GM19452 (cell line): ENCODE data around the gene CTNNA3.
"Not testable (repeated sequence)": the region's sequence is repeated elsewhere in the genome, so short reads cannot be mapped to it uniquely, and the experiment has no call there.

Experiments
- ATAC-seq: cut with Tn5 transposase; IDR thresholded peaks from one replicate; pipeline ENCODE4 v1.9.1; 2021; ENCODE audit not compliant: unreplicated experiment

The CTNNA3 gene

DNA sequence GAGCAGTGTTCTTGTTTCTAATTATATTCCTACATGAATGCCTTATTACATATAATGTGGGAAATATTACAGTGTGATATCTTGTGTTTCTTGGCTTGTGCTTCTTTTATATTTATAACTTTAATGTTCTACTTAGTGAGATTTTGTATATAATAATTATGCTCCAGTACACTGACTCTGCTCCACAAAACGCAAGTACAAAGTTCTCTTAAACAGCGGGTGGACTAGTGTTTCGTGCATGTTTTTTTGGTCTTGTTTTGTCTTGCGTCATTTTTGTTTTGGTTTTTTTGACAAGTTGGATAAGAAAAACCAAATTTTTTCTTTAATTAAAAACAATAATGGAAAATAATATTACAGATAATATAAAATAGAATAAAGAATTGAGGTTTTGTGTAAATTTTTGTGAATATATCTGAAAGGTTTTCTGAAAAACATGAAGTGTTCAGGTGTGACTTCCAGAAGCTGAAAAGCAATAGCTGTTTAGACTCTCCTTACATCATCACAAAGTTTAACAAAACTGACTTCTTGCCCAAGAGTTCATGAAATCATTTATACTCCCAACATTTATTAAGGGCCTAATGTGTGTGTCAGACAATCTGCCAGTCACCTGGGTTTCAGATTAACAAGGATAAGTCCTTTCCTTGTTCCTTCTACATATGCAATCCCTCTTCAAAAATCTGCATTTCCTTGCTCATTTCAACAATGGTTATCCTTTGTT lies 438.4 kb downstream of the CTNNA3 start:
- no peak for ATAC-seq

DNA sequence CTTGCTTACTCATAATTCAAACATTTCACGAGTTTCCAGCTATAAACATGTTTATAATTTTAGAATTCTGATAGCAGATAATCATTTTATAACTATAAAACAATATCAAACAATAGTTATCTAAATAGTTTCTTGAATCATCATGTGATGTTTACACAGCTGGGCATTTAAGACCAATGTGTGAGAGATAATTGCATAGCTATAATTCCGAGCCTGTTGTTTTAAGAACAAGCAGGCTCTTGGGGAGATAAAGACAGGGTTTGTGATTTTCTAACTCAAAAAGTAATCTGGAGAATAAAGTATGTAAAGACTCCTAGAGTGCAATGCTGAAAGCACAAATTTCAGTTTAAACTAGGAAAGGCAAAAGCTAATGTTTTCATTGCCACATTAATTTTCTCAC lies 439.0 kb downstream of the CTNNA3 start:
- ATAC-seq: no peak

DNA sequence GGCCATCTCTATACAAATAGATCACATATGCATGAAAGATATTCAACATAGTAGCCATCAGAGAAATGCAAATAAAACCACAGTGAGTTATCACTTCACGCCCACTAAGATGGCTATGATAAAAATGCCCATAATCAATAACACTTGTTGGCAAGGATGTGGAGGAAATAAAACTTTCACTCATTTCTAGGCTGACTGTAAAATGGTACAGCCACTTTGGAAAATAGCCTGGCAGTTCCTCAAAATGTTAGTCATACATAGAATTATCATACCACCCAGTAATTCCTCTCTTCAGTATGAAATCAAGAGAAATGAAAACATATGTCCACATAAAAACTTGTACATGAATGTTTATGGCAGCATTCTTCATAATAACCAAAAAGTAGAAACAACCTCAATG lies 445.3 kb downstream of the CTNNA3 start:
- no peak for ATAC-seq

DNA sequence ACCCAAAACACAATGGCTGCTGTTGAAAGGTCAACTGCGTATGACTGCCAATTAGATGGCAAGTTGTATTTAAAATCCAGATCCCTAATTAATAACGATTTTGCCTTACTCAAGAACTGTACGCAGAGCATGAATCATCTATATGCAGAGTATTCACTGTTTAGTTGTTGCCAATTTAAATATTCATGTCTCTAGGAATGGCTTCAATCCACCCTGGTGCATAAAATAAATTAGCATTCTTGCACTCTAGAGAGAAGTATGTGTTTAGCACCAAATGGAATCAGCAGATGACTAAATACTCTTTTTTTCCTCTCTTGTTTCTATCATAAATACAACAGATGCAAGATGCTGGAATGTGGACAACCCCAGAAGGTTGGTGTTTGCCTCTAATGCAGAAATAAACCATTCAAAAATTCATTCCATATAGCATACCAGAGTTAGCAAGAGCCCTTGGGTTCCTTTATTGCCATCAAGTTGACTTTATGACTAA lies 449.9 kb downstream of the CTNNA3 start:
- no peak for ATAC-seq

DNA sequence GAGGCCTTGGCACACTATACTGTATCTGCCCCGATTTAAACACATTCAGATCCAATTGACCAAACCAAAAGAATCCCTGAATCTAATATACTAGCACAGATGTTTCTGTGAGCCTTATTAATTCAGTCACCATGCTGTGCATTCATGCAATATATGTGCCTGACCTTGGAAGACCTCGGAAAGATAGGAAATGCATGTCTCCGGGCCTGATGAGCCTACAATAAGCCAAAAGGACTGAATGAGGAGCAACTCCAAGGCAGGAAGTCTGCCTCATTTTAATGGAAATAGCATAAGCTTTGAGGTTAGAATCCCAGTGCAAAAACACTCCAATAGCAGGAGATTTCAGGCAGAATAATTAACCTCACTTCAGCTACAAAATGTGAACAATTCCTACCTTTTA lies 453.5 kb downstream of the CTNNA3 start:
- ATAC-seq: no peak

DNA sequence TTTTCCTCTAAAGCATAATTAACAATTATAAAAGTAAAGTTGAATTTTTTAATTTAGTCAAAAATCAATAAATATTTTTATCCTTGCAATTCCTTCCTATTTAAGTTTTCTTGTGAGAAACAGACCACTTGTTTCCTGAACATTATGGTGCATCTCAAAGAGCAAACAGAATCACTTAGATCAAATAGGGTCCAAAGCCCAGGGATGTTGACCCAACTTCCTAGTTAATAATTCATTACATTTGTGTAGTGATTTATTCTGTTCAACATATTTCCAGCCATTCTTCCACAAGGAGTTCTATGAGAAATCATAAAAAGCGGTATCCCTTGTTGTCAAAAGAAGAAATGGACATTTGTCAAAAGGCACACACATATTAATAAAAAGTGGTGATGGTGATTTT lies 454.5 kb downstream of the CTNNA3 start:
- ATAC-seq: no peak

DNA sequence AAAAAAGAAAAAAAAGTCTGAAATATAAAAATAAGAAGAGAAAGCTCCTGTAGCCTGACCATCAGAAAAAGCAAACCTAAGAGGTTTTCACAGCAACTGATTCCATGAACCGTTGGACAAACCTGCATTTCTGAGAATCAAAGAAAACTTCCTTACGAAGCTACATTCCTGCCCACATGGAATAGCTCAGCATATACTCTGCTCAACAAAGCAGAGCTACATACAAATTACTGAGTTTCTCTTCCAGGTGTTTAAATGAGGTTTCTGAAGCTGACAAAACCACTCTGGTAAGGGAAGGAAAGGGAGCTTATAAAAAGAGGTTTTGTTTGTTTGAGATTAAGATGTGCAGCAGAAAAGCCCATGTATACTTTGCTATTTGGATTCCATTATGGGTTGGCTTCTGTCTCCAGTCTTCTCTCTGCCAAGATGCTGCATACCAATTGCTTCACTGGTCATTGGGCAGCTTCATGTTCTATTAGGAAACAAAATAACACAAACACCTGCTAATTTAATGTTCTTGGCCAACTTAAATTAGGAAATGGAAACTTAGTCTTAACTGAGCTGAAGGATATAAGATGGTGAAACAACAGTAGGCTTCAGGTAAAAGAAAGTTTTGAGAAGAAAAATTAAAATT lies 456.0 kb downstream of the CTNNA3 start:
- no peak for ATAC-seq

DNA sequence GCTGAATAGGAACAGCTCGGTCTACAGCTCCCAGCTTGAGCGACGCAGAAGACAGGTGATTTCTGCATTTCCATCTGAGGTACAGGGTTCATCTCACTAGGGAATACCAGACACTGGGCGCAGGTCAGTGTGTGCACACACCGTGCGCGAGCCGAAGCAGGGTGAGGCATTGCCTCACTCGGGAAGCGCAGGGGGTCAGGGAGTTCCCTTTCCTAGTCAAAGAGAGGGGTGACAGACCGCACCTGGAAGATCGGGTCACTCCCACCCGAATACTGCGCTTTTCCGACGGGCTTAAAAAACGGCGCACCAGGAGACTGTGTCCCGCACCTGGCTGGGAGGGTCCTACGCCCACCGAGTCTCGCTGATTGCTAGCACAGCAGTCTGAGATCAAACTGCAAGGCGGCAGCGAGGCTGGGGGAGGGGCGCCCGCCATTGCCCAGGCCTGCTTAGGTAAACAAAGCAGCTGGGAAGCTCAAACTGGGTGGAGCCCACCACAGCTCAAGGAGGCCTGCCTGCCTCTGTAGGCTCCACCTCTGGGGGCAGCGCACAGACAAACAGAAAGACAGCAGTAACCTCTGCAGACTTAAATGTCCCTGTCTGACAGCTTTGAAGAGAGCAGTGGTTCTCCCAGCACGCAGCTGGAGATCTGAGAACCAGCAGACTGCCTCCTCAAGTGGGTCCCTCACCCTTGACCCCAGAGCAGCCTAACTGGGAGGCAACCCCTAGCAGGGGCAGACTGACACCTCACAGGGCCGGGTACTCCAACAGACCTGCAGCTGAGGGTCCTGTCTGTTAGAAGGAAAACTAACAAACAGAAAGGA lies 465.1 kb downstream of the CTNNA3 start:
- not testable (repeated sequence) for ATAC-seq

DNA sequence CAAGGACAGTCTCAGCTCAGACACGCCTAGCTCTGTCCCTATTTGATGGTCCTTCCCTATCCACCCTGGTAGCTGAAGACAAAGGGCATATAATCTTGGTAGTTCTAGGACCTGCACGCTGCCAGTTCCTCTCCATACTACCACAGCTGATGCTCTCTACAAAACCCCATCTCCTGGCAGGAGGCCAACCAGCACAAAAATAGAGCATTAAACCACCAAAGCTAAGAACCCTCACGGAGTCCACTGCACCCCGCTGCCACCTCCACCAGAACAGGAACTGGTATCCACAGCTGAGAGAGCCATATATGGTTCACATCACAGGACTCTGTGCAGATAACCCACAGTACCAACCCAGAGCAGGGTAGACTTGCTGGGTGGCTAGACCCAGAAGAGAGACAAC lies 470.8 kb downstream of the CTNNA3 start:
- ATAC-seq: no peak

DNA sequence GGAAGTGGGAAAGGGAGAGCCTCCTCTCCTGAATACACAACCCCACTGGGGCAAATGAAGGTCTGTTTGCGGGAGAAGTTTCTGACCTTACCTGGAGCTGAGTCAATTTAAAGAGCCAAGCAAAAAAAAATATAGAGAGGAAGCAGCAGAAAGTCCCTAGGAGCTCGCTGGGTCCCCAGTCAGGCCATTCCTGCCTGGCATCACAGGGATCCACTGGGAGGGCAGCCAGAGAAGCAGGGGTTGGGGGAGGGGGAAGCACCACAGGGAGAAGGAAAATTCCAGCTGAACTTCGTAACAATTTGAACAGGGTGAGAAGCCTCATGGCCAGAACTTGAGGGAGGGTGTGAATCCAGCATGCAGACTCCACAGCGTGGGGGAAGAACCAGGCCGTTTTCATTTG lies 471.4 kb downstream of the CTNNA3 start:
- ATAC-seq: no peak

DNA sequence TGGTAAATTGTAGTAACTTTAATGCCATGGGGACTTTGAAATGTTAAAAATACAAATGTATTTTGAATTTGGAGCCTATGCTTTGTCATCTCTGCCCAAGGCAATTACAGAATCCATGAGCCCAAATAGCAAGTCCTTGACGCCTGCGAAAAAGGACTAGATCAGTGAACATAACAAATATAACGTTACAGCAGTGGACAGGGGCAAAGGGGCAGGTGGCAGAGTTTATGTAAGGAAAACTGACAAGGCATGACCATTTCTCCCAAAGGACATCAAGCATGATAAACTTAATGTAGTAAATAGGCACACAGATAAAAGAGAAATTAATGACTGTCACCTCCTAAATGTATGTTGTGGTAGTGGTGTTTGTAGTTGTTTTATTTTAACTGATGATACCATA lies 473.1 kb downstream of the CTNNA3 start:
- ATAC-seq: no peak

DNA sequence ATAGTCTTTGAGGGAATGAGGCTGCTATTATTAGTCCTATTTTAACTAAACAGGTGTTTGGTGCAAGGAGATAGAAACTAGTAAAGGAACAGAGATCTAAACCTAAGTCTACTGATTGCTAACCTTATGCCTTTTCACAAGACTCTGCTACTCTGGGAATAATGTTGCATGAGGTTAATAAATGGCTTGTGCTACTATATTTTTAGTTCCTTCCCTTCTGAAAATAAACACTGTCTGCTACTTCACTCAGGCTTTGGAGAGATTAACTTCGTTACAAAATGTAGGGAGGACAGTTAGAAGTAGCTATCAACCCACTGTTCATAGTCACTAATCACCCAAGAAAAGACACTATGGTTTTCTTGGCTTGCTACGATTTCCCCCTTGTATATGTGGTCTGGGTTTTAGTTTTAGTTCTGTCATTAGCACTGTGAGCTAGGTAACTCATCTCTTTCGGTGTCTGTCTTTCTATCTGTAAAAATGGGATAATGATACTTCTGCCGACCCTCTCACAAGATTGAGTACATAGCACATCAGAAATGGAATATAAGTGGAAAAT lies 474.0 kb downstream of the CTNNA3 start:
- no peak for ATAC-seq

DNA sequence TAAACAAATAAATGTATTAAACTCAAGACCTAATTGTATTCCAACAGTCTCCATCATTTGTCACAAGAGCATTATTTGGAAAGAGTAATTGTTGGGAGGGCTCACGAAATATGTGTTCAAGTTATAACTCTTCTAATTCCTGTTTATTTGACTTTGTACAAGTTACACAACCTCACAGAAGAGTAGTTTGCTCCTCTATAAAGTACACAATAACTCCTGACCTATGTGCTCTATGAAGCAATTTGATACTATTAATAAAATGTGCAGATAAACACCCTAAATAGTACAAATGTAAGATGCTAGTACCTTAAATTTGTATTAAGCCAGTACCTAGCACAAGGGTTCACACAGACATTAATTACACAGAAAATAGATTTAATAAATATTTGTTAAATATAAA lies 484.3 kb downstream of the CTNNA3 start:
- ATAC-seq: no peak

DNA sequence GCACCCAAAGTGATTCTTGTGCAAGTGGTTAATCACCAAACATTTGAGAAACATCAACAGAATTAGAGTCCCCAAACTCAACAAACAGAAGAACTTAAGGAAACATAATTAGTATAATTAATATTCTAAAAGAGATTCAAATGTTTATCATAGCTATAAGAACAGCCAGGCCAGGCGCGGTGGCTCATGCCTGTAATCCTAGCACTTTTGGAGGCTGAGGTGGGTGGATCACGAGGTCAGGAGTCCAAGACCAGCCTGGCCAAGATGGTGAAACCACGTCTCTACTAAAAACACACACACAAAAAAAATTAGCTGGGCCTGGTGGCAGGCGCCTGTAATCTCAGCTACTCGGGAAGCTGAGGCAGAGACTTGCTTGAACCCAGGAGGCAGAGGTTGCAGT lies 488.1 kb downstream of the CTNNA3 start:
- ATAC-seq: not testable (repeated sequence)

DNA sequence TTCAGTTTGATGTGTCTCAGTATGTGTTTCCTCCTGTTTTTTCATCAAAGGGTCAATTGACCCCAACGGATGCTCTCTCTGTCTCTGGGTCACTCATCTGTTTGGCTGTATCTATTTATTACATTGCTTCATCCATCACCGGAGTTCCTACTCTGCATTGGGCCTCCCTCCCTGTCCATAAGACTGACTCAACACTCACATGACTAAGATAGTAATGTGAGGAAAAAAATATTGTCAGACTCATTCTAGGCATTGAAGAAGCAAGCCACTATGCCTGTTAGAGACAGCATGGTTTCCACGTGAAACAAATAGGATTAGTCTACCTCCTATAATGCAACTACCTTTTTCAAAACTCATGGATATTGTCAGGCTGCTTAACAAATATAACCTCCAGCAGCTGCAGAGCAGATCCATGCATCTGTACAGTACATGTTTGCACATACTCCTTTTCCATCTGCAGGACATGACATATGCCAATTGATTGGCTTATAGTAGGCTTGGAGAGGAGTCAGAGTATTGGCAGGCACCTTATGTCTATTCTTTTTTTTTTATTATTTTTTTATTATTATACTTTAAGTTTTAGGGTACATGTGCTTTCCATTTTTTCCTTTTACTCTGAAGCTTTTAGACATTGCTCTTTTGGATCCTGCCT lies 495.0 kb downstream of the CTNNA3 start:
- ATAC-seq: no peak

DNA sequence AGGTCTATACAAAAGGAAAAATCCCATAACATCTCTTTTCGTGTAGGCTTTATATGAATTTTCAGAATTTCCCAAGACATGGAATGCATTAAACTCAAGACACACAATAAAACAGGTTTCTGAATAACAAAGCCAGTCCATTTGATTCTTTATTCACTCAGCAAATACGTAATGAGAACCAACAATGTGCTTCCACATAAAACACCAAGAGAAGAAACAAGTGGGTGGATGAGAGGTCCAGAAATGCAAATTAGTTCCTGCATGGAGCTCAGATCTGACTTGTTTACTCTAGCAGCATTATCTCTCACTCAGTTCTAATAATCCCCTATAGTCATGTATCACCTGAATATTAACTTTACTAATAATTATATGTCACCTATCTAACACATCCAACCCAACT lies 520.6 kb downstream of the CTNNA3 start:
- ATAC-seq: no peak

DNA sequence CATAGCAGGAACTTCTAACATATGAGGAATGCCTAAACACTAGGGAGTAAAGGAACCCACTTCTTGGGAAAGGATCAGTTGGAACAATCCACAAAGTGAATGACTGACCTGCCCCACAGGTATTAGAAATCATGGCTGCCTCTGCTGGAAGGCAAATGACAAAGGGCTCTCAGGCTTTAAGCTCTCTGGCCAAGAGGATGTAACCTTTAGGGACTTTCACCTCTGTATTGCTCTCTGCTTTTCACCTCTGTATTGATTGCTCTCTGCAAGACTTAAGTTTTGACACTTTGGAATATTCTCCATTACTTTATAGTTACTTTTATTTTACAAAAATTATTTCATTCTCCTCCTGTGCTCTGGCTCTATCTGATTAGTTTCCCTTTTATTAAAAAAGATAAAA lies 522.2 kb downstream of the CTNNA3 start:
- no peak for ATAC-seq

DNA sequence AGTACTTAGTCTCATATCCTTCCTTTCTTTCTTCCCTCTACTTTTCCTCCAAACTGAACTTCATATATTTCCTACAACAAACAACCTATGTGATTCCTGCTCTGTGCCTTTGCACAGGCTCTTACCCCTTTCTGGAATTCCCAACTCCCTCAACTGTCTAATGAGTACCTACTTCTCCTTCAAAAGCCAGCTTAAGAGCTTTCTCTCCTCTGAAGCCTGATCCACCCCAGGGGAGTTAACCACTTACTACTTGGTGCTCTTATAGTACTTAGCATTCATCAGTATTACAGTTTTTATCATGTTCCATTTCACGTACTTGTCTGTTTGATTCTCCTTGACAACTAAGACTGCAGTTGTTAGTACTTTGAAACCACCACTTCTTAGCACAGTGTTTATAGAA lies 524.0 kb downstream of the CTNNA3 start:
- ATAC-seq: no peak

DNA sequence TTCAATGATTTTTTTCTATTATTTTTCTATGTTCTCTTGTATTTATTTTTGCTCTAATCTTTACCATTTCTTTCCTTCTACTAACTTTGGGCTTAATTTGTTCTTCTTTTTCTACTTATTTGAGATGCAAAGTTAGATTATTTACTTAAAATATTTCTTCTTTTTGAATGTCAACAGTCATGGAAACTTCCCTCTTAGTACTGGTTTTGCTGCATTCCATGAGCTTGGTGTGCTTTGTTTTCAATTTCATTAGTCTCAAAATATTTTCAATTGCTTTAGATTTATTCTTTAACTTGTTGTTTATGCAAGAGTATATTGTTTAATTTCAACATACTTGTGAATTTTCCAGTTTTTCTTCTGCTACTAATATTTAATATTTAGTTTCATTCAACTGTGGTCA lies 539.8 kb downstream of the CTNNA3 start:
- no peak for ATAC-seq

DNA sequence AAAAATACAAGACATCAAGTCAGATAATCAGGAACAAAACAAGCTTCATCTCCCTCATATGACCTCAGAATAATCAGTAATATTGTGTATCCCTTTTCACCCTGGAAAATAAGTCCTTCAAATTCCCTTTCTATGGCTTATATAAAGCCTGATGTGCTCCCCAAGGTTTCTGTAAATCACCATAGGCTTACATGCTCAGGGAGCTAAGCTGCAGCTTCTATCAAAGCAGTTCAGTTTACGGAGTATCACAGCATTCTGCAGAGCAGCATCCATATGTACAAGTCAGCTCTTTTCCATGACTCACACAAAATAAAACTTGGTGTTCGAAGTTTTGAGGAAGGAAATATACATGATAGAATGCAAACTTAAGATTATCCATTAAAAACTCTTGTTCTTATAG lies 544.5 kb downstream of the CTNNA3 start:
- ATAC-seq: no peak

DNA sequence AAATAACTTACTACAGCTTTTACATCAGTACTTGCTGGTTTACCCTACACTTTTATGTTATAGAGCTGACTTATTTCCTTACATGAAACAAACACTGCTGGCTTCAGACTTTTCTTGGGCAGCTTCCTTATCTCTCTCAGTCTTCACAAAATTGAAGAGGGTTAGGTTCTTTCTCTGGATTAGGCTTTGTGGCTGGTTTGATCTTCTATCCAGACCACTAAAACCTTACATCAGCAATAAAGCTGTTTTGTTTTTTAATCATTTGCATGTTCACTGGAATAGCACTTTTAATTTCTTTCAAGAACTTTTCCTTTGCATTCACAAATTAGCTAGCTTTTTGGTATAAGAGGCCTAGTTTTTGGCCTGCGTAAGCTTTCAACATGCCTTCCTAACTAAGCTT lies 551.5 kb downstream of the CTNNA3 start:
- ATAC-seq: no peak
